GM21515 (cell line): ENCODE measurements around the gene SPSB1.

ENCODE experiments used
- ATAC-seq: cut with Tn5 transposase; IDR thresholded peaks from one replicate; pipeline ENCODE4 v1.9.1; 2021; ENCODE audit not compliant: unreplicated experiment

The SPSB1 gene

DNA sequence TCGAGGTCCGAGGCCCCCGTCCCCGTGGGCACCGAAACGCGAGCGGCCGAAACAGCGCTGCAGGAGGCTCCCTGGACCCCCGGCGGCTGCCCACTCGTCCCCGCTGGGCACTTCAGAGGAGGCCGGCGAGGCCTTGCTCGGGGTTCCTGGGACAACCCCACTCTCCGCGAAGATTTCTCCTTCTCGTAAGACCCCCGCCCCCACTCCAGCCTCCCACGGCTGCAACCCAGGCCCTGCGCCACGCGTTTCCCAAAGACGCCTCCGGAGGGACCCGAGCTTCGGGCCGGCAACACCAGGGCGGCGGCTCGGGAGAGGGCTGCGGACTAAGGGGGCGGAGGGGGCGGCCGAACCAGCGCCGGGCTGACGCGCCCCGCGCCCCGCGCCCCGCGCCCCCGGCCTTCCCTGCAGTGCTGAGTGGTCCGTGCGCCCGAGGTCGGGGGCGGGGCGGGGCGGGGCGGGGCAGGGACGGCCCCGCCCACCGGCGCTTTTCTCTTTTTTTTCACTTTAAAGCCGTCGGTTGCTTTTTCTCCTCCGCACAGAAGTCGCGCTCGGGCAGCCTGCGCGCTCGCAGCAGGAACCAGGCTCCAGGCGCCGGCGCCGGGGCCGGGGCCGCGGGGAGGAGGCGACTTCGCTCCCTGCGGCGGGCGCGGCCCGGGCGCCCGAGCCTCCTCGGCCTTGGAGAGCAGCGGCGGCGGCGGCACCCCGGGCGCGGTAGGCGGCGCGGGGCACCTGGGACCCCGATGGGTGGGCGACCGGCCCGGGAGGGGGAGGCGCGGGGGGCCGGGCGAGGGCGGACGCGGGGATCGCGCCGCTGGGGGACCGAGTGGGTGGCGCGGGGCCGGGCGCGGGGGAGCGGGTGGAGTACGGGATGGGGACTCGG lies at the start of gene SPSB1:
TSS of gene SPSB1 (plus strand) at position 534 of the 880 bp plus-strand sequence. CDS start 62,998 bp downstream, outside the sequence.
- ATAC-seq = no peak

GRCh38 chr1:9243066-9243739 lies 49.5 kb upstream of the SPSB1 start:
- no peak for ATAC-seq

DNA sequence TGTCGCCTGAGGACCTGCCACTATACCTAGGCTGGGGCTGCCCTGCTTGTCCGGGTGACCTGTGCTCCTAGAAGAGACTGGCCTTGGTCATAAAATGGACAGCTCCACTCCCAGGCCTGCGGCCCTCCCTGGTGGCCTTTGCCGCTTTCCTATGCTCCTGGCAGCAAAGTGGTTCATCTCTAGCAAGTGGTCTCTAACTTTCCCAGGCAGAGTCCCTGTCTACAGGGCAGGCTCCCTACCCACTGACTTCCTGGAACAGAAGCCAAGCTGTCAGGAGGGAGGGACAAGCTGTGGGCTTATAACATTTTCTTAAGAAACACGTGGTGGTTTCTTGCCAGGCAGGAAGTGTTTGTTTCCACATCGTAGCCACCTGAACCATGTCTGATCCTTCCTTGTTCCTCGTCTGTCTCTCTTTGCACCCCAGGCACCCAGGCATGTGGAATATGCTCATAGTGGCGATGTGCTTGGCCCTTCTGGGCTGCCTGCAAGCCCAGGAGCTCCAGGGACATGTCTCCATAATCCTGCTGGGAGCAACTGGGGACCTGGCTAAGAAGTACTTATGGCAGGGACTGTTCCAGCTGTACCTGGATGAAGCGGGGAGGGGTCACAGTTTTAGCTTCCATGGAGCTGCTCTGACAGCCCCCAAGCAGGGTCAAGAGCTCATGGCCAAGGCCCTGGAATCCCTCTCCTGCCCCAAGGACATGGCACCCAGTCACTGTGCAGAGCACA lies 48.0 kb upstream of the SPSB1 start:
- no peak for ATAC-seq

DNA sequence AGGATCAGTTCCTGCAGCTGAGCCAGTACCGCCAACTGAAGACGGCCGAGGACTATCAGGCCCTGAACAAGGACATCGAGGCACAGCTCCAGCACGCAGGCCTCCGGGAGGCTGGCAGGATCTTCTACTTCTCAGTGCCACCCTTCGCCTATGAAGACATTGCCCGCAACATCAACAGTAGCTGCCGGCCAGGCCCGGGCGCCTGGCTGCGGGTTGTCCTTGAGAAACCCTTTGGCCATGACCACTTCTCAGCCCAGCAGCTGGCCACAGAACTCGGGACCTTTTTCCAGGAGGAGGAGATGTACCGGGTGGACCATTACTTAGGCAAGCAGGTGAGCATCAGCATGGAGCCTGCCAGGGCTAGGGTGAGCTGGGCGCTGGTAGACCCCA lies 47.5 kb upstream of the SPSB1 start:
- no peak for ATAC-seq

- no peak for ATAC-seq
Measured at GRCh38 chr1:9245661-9246060, 47.0 kb upstream of the SPSB1 start.

GRCh38 chr1:9246215-9246614 lies 46.5 kb upstream of the SPSB1 start:
- no peak for ATAC-seq

DNA sequence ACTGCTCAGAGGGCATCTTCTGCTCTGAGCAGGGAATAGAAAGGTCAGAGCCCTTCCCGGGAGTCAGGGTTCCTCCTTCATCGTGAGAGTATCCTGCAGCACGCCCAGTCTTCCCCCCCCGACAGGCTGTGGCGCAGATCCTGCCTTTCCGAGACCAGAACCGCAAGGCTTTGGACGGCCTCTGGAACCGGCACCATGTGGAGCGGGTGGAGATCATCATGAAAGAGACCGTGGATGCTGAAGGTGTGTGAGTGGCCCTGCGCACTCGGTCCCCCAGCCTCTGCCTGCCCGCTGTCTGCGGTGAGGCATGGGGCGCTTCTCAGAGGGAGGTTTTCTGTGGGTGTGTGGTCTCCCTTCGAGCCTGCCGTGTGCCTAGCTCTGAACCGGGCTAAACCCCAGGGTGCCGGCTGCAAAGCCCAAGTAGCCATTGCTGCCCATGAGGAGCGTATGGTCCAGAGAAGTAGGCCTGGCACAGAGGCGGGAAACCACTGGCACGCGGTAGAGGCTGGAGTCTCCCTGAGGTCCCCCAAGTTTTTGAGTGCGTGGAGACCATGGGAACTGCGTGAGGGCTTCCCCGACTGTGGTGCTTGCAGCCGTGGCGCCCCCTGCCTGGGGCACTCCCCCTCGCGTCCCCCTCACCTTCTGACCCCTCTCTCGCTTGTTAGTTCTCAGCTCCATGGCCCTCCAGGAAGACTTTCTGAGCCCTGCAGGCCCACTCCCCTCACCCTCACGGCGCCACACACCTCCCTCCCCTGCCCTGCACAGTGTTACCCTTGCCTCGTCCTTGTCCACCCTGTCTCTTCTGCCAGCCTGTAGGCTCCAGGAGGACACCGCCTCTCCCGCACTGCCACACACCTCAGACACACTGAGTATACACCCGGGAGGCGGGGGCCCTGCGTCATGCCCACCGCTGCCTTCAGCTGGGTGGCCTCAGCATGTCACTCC lies 45.6 kb upstream of the SPSB1 start:
- no peak for ATAC-seq

GRCh38 chr1:9247894-9248293 lies 44.8 kb upstream of the SPSB1 start:
- ATAC-seq = no peak

DNA sequence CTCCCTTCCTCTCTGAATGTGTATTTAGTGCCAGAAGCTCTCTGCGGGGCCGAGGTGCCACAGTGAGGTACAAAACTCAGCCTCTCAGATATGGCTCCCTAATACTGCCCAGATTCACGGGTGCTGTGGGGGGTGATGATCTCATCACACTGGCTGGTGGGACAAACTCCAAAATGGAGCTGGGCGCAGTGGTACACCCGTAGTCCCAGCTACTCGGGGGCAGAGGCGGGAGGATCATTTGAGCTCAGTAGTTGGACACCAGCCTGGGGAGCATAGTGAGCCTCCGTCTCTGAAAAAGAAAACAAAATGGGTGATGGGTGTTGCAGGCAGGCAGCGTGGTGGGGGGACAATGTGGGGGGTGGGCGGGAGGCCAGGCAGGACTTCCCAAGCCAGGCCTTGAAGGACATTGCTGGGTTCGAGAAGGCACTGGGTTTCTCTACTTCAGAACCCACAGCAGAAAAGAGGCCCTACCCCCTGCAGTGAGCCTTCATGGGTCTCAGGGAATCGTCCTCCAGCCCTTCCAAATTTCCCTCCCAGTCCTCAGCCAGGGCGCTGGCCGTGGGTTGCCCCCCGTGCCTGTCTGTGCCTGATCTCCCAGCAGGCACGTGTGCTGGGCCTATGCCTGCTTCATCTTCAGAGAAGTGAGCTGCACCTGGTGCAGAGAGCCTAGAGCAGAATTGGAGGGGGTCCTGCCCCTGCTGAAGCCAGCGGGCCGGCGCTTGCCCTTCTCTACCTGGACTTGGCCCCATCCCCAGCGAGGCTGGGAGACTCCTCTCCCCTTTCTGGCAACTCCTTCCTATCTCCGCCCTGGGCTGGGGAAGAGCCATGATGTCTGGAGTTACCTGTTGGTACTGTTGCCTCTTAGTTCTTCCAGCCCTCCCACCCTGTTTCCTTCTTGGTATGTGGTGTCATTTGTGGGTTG lies 44.1 kb upstream of the SPSB1 start:
- no peak for ATAC-seq

GRCh38 chr1:9249263-9249533 lies 43.5 kb upstream of the SPSB1 start:
- no peak for ATAC-seq

DNA sequence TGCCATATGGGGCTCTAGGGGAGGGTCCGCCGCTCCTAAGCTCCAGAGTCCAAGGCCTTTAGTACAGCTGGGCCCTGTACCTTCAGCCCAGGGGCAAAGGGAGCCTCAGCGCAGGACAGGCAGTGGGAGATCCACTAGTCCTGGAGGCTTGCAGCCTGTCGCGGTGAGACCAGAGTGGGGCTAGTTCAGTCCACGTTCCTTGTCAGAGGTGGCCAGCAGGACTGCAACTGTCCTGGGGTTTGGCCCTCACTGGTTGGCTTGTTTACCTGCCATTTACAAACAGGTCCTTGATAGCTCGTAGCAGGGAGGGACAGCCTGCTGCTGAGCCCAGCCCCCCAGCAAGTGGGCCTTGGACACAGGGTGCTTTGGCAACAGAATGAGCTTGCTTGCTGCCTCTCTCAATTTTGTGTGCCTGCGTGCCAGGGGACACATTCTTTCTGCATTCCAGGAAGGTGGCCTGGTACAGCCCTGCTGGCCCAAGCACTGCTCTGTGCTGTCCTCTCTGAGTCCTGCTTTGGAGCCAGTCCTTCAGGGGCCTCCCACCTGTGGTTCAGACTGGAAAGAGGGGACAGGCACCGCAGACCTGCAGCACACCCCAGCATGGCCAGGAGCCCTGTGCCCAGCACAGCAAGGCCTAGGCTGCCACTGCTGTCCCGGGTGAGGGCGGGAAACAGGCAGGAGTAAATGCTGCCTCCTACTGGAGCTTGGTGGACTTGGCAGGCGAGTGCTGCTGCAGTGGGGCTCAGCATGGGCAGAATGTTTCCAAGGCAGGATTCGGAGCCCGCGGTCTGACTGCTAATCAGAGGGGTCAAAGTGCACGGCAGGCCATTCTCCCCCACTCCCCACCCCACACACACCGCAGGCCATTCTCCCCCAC lies 42.9 kb upstream of the SPSB1 start:
- no peak for ATAC-seq

DNA sequence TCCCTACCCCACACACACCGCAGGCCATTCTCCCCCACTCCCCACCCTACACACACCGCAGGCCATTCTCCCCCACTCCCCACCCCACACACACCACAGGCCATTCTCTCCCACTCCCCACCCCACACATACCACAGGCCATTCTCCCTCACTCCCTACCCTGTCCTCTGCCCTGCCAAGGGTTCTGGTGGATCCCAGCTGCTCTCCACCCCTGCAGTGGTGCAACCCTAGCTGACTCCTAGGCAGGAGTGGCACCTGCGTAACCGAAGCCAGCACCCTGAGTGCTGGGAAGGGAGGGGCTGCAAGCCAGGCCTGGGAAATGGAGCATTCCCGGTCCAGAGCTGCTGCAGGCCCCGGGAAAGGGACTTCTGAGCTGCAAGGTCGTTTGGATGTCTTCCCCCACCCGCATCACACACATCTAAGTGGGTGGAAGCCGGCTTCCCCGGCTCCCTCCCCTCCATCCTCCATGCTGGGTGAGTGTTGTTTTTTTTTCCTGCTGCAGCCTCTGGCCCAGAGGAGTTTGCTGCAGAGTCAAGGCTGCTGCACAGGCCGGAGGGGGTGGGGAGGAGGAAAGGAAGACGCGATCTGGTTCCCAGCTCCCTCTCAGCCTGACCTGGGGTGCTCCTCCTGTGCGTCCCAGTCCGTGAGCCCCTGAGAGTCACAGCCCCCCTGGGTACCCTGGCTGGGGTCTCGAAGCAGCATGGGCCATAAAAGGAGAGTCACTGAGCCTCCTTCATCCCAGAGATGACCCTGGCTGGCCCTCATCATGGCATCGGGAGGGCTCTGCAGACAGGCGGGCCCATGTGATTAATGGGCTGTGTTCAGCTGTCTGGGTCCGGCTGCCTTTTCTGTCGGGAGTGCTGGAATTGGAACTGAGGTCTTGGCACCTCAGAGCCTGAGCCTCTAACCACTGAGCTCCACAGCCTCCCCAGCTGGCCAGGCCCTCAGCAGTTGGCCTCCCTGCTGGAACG lies 42.0 kb upstream of the SPSB1 start:
- ATAC-seq = no peak

DNA sequence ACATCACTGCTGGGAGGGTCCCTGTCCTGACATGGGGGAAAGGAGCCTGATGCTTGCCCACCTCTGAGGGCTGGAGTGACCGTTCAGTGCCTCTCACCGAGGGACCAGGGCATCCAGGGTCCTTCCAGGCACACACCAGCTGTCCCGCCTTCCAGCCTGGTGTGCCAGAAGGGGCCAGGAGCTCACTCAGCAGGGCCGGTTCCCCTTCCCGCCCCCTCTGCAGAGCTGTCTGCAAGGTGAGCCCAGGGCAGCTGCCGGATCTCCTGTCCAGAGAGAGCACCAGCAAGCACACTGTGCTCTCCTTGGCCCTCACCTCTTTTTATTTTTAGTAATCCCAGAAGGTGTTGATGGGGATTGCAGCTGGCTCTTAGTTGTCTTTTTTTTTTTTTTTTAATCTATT lies 41.2 kb upstream of the SPSB1 start:
- no peak for ATAC-seq

DNA sequence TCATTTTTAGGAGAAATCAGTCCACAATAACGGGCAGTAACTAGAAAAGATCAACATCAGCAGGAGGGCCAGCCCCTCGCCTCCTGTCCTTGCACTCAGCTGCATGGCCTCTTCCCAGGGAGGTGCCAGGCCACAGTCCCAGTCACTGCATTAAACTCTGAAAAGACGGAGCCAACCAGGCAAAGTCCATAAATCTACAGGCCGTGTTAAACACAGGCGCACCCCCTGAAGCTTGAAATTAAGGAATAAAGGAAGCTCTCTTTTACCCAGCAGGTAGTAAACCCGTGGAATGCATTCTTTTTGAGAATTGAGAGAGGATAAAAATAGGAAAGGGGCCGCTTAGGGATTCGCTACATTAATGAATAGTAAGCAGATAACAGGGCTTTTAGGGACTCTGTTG lies 39.7 kb upstream of the SPSB1 start:
- ATAC-seq = no peak

GRCh38 chr1:9253453-9254105 lies 39.1 kb upstream of the SPSB1 start:
- ATAC-seq = no peak

GRCh38 chr1:9256332-9256731 lies 36.4 kb upstream of the SPSB1 start:
- ATAC-seq = no peak

DNA sequence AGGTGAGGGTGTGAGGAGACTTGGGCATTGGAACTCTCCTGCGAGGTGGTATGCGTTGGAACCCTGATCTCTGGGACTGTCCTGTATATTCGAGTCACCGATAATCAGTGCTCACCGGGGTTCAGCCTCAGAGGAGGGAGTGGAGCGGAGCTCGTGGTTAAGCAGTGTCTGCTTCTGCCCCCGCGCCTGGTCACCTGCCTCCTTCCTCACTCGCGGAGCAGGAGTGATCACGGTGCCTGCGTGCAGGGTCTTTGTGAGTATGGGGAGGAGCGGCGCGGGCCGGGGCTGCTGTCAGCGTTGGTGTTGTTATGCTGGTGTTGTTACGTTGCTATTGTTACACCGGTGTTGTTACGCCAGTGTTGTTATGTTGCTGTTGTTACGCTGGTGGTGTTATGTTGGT lies 34.8 kb upstream of the SPSB1 start:
- no peak for ATAC-seq
